GM18907 (cell line): ENCODE data around the gene NAGPA.
A peak's percentile ranks its signal among the peaks of the same experiment; 100 is the strongest.
"Not testable (repeated sequence)": the region's sequence is repeated elsewhere in the genome, so short reads cannot be mapped to it uniquely, and the experiment has no call there.

Experiments
- ATAC-seq: cut with Tn5 transposase; IDR thresholded peaks from one replicate; pipeline ENCODE4 v1.9.1; 2021; ENCODE audit warnings: mild to moderate bottlenecking, moderate library complexity; ENCODE audit not compliant: unreplicated experiment

NAGPA gene

GRCh38 chr16:5033256-5034166, at the start of gene NAGPA:
Gene NAGPA (minus strand): TSS chr16:5033935. CDS start chr16:5033914, 21 bp downstream.
- ATAC-seq = peak; percentile 92

DNA sequence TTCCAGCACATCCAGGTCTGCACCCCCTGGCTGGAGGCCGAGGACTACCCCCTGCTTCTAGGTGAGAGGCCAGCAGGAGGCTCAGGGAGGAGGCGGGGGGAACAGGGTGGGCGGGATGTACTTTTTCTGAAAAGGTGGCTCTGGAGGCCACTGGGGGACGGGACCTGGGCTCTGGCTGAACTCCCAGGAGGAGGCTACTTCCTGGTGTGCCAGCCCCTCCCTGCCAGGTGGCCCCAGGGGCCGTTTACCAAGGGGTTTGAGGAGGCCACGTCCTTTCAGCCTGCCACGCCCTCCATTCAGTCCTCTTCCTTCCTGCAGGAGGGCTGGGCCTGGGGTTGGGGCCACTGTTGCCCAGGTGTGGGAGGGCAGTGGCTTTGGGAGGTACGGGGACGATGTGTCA, 47.3 kb upstream of the NAGPA start:
- ATAC-seq = not testable (repeated sequence)

DNA sequence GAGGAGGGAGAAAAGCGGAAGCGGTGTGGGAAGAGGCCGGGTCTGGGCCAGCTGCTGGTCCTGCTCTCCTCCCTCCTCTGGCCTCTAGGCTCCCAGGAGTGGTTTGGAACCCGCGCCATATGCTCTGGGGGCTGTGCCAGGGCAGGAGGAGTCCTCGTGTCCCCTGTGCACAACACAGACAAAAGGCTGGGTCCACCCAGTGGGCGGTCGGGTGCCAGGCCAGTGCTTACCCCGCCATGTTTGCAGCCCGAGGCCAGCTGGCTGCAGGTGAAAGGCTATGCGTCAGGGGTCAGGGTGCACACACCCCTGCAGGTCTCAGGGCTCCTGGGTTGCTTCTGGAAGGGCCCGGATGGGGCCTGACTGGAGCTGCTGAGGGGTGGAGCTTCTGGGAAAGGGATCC, 46.7 kb upstream of the NAGPA start:
- not testable (repeated sequence) for ATAC-seq

DNA sequence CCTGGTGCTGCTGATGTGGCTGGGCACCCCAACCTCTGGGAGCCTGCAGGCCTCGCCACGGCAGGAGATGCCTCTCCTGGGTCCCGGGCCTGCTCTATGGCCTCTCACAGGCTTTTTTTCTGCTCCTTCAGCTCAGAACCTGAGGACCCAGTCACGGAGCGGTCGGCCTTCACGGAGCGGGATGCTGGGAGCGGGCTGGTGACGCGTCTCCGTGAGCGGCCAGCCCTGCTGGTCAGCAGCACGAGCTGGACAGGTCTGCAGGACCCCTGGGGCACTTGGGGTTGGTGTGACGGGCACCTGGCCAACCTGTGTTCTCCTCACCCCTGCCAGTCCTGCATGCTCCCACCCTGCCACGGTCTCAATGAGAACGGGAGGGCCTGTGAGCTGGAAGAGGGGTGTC, 44.9 kb upstream of the NAGPA start:
- ATAC-seq = no peak

DNA sequence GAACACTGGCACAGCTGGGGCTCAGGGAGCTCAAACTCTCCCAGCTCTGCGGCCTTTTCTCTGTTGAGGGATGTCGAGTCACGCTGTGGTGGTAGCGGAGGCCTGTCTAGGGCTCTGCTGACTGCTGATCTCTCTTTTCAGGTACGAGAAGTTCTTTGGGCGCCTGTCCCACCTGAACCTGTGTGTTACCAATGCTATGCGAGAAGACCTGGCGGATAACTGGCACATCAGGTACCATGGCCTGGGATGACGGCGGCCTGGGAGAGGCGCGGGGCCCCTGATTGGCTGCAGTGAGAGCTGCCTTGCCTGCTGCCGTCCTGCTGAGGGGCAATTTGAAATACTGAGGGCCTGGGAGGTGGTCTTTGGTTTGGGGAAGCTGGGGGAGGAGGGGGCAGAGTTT, 43.6 kb upstream of the NAGPA start:
- no peak for ATAC-seq

DNA sequence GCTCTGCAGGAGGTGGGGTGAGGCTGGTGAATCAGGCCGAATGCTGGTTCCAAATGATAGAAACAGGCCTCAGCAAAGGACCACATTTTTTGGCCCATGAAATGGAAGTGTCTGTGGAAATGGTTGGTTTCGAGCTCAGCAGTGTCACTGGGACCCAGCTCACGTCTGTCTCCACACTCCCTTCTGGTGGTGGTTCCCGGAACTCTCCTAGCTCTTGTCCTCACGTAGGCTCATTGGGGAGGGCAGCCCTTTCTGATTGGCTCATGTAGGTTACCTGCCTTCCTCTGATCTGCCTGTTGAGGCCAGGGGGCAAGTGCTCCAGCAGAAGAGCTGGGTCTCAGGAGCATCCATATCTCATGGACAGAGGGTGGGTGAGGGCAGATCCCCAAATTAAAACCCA, 41.9 kb upstream of the NAGPA start:
- no peak for ATAC-seq

DNA sequence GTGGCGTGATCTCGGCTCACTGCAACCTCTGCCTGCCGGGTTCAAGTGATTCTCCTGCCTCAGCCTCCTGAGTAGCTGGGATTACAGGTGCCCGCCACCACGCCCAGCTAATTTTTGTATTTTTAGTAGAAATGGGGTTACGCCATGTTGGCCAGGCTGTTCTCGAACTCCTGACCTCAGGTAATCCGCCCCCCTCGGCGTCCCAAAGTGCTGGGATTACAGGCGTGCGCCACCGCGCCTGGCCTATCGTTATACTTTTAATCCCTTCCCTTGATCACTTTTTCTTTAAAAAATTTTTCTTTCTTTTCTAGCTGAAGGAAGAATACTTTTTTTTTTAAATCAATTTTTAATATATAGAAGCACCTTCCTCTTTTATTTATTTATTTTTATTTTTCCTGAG, 40.0 kb upstream of the NAGPA start:
- ATAC-seq = not testable (repeated sequence)

DNA sequence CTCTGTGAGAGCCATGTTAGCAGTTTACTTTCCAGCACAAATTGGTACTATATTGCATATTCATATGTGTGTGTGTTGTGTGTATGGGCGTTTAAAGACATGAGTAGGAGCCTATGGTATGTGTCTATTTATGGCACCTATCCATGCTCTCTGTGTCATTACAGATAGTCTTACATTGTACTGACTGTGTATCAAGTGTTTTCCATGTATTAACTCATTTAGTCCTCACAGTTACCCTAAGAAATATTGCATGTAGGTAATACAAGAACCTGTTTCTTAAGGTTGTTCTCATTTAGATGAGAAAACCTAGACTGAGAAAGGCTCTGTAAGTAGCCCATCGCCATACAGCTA, 39.5 kb upstream of the NAGPA start:
- no peak for ATAC-seq

- ATAC-seq = peak; percentile 6
These were observed 38.9 kb upstream of the NAGPA start for GRCh38 chr16:5072334-5073278.

DNA sequence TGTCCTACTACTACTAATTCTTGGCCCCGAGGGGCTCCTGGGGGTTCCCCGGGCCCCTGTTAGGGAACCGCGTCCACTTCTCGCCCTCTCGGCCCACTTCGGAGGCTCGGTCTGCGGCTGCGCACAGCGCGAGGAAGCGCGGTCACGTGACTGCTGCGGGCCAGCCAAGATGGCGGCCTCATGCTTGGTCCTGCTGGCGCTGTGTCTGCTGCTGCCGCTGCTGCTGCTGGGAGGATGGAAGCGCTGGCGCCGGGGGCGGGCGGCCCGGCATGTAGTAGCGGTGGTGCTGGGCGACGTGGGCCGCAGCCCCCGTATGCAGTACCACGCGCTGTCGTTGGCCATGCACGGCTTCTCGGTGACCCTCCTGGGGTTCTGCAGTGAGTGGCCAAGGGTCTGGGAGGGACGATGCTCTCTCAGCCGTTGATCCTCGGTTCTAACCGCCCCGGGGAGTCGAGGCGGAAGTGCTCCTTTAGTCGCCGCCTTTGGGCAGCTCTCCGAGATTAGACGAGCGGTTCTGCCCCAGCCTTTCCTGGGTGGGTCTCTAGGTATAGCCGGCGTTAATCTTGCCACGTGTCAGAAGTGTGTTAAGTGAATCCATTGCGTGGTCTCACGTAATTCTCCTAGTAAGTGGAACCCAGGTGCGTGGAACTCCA, 38.1 kb upstream of the NAGPA start, which contains the start of gene ALG1:
ALG1 (plus strand) TSS at position 163 of the 653 bp plus-strand sequence; CDS start at position 170, 7 bp downstream.
- ATAC-seq = peak; percentile 84

DNA sequence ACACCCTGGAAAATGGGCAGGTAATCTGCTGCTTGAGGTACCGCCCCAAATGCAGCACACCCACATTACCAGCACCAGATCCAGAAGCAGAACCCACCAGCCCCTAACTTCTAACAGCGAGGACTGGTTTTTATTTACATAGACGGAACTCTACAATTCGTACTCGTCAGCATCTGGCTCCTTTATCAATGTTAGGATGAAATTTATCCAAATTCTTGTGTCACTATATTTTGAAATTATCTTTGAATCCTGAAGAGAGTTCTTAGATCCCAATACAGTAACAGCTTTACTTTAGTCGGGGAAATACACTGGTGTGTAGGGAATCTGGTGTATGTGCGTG, 37.6 kb upstream of the NAGPA start:
- no peak for ATAC-seq

DNA sequence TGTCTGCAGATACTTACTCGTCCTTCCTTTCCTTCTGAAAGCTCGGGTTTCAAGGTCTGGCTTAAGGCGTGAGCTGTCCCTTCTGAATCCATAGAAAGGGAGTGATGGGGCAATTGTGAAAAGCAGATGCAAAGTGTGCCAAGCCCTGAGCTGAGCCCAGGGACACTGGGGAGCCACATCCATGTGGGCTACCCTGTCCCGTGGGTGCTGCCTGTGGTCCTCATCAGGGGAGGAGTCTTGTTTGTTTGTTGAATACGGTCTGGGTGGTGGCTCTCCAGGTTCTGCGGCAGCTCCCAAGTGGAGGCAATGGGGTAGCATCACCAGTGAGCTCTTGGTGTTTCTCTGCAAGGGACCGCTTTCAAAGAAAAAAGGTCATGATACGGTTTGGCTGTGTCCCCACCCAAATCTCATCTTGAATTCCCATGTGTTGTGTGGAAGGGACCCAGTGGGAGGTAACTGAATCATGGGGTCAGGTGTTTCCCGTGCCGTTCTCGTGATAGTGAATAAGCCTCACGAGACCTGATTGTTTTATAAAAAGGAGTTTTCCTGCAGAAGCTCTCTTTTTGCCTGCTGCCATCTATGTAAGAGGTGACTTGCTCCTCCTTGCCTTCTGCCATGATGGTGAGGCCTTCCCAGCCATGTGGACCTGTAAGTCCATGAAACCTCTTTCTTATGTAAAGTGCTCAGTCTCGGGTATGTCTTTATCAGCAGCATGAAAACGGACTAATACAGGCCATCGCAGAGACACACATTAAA, 36.9 kb upstream of the NAGPA start:
- ATAC-seq = no peak

DNA sequence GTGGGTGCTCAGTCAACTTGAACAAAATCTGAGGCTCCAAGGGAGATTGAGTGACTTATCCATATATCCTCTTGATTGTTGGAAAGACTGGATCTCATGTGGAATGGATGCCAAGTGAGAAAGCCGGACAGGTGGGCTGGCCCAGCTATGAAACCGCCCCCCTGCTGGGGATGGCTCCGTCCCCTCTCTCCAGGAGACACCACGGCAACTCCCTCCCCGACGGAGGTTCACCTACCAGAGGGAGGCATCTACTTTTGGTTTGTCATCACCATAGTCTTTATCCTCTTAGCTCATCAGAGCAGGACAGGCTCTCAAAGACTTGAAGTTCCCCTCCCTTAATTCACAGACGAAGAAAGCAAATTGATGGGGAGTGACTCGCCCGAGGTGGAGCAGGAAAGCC, 36.1 kb upstream of the NAGPA start:
- no peak for ATAC-seq

GRCh38 chr16:5069048-5069447, 35.3 kb upstream of the NAGPA start:
- no peak for ATAC-seq

DNA sequence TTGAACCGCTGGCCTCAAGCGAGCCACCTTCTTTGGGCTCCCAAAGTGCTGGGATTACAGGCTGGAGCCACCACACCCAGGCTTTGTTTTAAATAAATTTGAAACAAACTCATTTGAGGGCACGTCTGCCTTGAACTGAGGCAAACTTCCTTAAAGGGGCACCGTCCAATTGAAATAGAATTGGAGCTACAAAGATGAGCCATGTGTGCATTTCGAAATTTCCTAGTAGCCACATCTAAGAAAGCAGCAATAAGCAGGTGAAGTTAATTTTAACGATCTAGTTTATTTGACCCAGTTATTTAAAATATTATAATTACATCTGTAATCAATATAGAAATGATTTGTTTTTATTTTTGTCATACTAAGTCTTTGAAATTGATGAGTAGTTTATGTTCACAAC, 32.8 kb upstream of the NAGPA start:
- no peak for ATAC-seq

DNA sequence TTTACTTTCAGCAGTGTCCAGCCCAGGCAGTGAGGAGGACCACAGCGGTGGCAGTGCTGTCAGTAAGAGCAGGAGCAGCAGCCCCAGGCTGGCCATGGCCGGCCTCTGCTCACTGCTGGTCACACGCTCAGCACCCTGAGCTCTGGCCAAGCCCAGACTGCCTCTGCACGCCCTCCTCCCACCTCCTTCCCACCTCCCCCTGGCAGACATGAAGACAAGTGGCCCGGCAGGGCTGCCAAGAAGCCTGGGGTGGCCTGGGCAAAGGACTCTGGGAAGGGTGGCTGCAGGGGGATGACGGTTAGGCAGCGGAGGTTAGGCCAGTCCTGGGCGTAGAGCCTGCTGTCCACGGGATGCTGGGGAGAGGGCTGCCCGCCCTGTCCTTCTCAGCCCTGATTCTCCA, 32.1 kb upstream of the NAGPA start, which contains the start of gene C16orf89:
C16orf89 (minus strand) TSS at position 144 of the 400 bp plus-strand sequence; CDS start at position 96, 48 bp downstream.
- no peak for ATAC-seq

DNA sequence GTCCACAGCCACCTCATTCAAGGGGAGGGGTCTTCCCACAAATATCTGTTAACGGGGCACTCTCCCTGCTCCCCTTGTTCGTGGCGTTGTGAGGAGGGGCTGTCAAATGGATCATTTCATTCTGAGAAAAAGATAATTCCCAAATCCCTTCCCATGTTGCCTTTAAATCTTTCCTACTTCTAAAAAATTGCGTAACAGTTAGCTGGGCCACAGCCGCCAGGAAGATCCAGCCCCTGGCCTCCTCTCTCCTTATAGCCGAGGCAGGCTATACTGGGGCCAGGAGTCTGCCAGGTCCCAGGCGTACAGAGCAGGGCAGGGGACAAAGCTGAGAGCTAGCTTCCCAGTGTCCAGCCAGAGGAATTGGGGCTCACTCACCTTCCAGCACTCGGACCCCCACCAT, 31.6 kb upstream of the NAGPA start:
- ATAC-seq = no peak

DNA sequence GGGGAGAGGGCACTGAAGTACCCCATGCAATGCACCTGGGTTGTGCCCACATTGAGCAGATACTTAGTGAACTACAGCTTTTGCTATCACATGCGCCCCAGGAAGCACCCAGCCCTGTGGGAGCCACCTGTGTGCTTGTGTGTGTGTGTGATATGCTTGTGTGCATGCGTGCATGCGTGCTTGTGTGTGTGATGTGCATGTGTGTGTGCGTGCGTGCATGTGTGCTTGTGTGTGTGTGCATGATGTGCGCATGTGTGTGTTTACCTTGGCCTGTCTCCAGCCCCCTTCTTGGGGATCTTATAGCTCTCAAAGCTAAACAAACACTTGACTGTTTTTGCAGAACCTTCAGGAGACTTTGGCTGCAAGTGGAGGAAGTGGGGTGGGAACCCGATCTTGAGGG, 31.2 kb upstream of the NAGPA start:
- no peak for ATAC-seq

DNA sequence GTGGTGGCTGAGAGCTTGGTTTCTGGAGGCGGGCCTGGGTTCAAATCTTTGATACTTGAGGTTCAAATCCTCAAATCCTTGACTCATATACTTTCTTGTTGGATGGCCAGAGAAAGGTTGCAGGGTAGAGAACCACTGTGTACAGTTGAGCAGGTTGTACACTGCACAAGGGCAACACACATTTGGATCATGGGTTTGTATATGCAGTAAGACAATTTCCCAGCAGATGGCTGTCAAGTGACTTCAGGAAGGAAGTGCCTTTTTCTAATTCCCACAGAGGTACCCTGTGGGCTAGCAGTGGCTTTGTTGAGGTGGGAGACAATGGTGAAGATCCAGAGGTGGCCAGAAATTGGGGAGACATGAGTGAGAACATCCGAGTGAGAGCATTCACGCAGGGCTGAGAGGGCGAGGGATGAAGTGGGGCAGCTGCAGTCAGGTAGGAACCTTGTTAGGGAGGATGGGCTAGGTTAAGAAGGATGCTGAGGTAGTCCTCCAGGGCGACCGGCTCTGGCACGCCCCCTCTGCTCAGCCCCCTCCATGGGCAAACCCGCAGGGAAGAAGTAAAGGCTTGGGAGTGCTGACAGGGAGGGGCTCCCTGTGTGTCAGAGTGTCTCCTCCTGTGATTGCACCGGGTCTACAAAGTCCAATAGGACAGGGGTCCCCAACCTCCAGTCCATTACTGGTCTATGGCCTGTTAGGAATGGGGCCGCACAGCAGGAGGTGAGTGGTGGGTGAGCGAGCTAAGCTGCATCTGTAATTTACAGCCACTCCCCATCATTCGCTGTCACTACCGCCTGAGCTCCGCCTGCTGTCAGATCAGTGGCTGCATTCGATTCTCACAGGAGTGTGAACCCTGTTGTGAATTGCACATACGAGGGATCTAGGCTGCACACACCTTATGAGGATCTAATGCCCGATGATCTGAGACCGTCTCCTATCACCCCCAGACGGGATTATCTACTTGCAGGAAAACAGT, 29.3 kb upstream of the NAGPA start:
- no peak for ATAC-seq
